OCI-LY7 (cell line): ENCODE measurements around the gene RPL34.

Experiments
- CTCF ChIP-seq: fragments of 200-600 bp; sonication (generic); conservative IDR thresholded peaks from 2 replicates; pipeline ENCODE4 v1.5.1; 2014; ENCODE audit warnings: mild to moderate bottlenecking, antibody characterized with exemption, low read length, moderate library complexity, mixed read lengths
- EZH2phosphoT487 ChIP-seq: fragments of 200-600 bp; sonication (generic); IDR thresholded peaks from 2 replicates; pipeline ENCODE4 v1.6.1; 2018; ENCODE audit warnings: low read depth, borderline replicate concordance, mild to moderate bottlenecking, mixed run types, antibody characterized with exemption, low read length, moderate library complexity, mixed read lengths

GRCh38 chr4:108601532-108601931, 18.8 kb upstream of the RPL34 start:
- no peak for TF ChIP-seq CTCF
- no peak for TF ChIP-seq EZH2phosphoT487
